HG03045 (cell line): ENCODE measurements around the gene UBFD1.
"Not testable (repeated sequence)": the region's sequence is repeated elsewhere in the genome, so short reads cannot be mapped to it uniquely, and the experiment has no call there.

ENCODE experiments used
- ATAC-seq: cut with Tn5 transposase; IDR thresholded peaks from one replicate; pipeline ENCODE4 v1.9.1; 2021; ENCODE audit warnings: mild to moderate bottlenecking, moderate library complexity; ENCODE audit not compliant: unreplicated experiment

Gene UBFD1

GRCh38 chr16:23524886-23525285 lies 32.6 kb upstream of the UBFD1 start:
- no peak for ATAC-seq

DNA sequence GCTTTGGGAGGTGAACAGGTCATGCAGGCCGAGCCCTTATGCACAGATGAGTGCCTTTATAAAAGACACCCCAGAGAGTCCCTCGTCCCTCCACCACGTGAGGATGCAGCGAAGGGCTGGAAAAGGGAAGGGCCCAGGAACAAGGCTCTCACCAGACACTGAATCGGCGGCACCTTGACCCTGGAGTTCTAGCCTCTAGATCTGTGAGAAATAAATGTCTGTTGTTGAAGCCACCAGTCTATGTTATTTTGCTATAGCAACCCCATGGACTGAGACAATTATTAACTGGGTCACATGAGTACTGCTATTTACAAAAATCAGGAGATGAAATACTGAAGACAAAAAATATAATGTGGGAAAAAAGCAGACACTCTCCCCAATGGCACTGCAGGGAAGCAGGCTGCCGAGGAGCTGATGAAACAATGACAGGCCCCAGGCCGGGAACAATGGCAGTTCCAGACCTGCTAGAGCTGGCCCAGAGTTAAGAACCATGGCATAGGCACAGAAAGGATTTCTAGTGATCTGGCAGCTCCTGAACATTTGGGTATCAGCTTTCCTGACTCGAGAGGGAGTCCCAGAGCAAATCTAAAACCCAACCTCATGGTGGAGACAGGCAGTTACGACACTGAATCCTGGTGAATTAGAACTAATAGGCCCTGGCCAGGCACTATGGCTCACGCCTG lies 29.4 kb upstream of the UBFD1 start:
- no peak for ATAC-seq

DNA sequence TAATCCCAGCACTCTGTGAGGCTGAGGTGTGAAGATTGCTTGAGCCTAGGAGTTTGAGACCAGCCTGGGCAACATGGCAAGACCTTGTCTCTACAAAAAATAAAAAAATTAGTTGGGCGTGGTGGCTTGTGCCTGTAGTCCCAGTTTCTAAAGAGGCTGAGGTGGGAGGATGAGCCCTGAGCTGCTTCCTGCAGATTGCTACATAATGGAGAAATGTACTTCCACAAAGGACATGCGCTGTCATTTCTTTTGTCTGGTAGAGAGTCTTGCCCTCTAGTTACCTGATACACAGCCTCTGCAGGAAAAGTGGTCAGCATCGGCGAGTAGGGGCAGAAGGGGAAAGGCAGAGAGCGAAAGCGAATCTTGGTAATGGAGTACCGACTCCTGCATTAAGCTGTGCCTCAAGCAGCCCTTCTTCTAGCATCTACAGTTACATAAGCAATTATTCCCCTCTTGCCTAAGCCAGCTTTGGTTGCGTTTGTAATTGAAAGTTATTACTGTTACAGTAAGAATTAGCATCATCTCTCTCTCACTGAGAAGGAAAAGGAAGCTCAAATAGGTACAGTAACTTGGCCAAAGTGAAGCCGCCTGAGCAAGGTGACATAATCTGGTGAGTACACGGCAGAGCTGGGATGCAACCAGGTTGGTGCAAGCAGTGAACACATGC lies 28.8 kb upstream of the UBFD1 start:
- ATAC-seq: no peak

GRCh38 chr16:23530062-23530461 lies 27.5 kb upstream of the UBFD1 start:
- ATAC-seq: no peak

GRCh38 chr16:23532448-23532847 lies 25.1 kb upstream of the UBFD1 start:
- no peak for ATAC-seq

DNA sequence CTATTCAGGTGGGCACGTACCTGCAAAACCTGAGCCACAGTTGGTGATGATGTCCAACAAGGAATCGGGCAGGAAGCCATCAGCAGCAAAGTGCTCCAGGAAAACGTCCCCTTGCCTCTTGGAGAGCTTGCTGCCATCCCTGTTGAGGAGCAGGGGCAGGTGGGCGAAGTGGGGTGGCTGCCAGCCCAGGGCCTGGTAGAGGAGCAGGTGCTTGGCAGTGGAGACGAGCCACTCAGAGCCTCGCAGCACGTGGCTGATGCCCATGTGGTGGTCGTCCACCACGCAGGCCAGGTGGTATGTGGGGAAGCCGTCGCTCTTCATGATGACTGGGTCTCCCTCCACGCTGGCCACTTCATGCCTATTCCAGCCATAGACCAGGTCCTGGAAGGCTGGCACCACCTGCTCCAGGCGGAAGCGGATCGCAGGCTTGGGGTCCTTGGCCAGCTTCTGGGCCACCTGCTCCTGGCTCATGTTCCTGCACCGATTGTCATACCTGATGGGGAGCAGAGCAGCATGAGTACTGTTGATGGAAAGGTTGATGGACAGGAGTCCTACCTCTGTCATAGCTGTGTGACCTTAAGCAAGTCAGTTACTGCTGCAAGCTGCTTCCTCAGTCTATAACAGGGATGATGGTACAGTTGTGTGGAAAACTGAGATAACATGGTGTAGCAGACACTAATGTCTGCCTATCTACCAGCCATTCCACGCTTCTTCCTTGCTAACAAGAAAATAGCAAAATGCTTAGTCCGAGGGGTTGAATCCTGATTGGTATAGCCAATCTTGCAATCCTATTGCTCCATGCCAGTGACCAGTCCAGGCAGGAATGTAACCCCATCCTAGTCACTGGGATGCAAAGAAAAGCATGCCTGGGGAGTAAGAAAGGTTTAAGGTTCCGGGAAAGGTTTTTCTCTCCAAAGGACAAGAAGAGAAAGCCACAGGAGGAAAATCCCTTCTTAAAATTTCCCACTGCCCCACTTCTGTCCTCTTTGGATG lies 22.4 kb upstream of the UBFD1 start:
- ATAC-seq: no peak

- no peak for ATAC-seq
Observed at GRCh38 chr16:23535901-23536300, 21.6 kb upstream of the UBFD1 start.

GRCh38 chr16:23537390-23537789 lies 20.1 kb upstream of the UBFD1 start:
- no peak for ATAC-seq

- no peak for ATAC-seq
Observed at GRCh38 chr16:23538919-23539278, 18.6 kb upstream of the UBFD1 start.

- ATAC-seq: no peak
Observed at GRCh38 chr16:23539984-23540816, 17.3 kb upstream of the UBFD1 start.

DNA sequence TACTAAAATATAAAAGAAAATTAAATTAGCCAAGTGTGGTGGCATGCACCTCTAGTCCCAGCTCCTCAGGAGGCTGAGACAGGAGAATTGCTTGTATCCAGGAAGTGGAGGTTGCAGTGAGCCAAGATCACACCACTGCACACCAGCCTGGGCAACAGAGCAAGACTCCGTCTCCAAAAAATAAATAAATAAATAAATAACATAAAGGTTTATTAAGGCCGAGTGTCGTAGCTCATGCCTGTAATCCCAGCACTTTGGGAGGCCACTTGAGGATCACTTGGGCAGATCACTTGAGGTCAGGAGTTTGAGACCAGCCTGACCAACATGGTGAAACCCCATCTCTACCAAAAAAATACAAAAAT lies 16.7 kb upstream of the UBFD1 start:
- ATAC-seq: not testable (repeated sequence)

DNA sequence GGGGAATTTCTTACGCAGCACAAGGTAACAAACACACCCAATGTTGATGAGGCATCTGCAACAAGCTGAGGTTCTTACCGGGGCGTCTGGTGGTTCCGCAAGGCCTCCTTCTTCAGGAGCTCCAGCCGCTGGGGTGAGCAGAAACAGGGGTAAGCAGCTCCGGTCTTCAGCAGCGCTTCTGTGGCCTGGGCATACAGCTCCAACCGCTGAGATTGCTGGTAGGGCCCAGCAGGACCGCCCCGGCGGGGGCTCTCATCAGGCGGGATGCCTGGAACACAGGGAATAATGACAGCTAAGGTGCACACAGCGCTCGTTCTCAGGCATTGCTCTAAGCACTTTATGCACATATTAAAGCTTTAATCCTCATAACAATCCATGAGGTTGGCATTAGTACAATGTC lies 13.1 kb upstream of the UBFD1 start:
- ATAC-seq: no peak

GRCh38 chr16:23549938-23550337 lies 7.6 kb upstream of the UBFD1 start:
- ATAC-seq: no peak

- no peak for ATAC-seq
Observed at GRCh38 chr16:23552161-23552560, 5.4 kb upstream of the UBFD1 start.

- ATAC-seq: no peak
Observed at GRCh38 chr16:23554536-23554935, 3.0 kb upstream of the UBFD1 start.

DNA sequence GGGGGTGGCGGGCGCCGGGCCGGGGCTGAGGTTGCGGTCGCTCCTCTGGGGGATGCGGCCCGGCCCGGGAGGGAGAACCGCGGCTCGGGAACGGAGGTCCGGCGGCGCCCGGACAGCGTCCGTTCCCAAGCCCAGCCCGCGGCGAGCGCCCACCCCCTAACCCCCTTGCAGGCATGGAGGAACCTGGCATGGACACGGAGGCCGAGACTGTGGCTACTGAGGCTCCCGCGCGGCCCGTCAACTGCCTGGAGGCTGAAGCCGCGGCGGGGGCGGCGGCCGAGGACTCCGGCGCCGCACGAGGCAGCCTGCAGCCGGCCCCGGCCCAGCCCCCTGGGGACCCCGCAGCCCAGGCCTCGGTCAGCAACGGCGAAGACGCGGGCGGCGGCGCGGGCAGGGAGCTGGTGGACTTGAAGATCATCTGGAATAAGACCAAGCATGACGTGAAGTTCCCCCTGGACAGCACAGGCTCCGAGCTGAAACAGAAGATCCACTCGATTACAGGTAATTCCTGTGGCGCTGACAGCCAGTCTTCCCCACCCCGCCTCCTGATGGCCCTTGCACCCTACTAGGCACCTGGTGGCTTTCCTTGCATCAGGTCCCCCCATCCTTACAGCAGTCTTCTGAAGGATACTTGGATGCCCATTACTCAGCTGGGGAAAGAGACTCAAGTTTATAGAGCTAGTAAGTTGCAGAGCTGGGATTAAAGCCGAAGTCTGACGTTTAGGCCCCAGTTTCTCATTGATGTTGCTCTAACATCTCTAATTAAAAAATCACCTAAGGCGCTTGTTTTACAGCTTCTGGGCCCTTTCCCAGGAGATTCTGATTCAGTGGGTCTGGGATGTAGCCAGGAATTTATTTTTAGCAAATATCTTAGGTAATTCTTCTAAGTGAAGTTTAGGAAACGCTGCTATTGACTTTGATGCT lies 514 bp downstream of the UBFD1 start:
- no peak for ATAC-seq

DNA sequence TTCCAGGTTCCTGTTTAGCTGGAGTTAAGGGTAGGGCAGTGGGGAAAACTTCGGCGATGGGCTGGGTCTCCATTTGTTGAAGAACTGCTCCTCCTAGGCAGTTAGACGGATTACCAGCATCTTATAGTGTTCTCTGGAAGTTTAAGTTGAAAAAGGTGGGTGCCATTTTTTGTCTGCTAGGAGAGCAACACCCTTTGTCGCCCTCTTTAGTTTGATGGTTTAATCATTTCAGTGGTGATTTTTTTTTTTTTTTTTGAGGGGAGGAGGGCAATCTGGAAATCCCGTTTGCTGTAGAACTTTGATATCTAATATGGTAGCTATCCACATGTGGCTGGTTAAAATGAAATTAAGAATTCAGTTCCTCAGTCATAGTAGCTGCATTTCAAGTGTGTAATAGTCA lies 4.1 kb downstream of the UBFD1 start:
- no peak for ATAC-seq

DNA sequence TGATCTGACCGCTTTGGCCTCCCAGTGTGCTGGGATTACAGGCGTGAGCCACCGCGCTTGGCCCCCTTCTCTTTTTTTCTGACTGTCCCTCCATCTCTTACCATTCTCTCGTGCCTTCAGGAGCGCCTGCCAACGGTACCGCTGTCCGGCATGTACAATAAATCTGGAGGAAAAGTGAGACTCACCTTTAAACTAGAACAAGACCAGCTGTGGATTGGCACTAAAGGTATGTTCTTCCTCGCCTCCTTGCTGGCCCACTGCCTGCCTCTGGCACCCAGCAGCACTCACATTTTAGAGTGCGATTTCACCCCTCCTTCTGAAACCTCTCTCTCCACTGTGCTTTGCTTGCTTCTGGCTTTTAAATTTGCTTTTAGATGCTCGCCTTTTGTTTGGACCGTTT lies 5.0 kb downstream of the UBFD1 start:
- no peak for ATAC-seq

- ATAC-seq: no peak
Observed at GRCh38 chr16:23563186-23563585, 5.7 kb downstream of the UBFD1 start.
